ENCODE measurements around the gene SPINT3. TPM values are rescaled to one million over a fixed set of nuclear protein-coding genes. Genes with fewer than 3 reads are reported as not detected.

The SPINT3 gene
- total RNA-seq, 1 experiment from 2014 or later = not detected

DNA sequence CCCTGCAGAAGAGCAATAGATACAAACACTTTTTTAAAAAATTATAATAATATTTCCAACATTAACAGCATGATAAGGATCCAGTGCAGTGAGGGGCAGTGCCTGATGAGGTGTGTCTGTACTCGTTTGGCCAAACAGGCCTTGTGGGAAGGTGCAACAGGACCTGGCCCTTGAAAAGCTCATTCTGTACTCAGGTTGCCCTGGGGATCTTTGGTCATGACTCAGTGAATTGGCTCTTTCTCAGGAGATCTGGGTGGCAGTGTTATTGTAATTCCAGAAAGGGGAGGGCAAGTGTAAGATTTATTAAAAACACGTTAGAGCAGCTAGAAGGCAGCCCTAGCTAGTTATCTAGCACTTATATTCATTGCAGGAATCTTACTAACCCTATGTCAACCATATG is 2.9 kb upstream of the SPINT3 start:
- no peak overlapping the region for H3K4me3 Mint-ChIP-seq
- H3K27ac Mint-ChIP-seq = no peak overlapping the region
- TF ChIP-seq, protein P1, sequence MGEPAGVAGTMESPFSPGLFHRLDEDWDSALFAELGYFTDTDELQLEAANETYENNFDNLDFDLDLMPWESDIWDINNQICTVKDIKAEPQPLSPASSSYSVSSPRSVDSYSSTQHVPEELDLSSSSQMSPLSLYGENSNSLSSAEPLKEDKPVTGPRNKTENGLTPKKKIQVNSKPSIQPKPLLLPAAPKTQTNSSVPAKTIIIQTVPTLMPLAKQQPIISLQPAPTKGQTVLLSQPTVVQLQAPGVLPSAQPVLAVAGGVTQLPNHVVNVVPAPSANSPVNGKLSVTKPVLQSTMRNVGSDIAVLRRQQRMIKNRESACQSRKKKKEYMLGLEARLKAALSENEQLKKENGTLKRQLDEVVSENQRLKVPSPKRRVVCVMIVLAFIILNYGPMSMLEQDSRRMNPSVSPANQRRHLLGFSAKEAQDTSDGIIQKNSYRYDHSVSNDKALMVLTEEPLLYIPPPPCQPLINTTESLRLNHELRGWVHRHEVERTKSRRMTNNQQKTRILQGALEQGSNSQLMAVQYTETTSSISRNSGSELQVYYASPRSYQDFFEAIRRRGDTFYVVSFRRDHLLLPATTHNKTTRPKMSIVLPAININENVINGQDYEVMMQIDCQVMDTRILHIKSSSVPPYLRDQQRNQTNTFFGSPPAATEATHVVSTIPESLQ (CRISPR knock-in tag; IDR thresholded peaks at IDR 0.05) = no peak
- TF ChIP-seq, protein P2, sequence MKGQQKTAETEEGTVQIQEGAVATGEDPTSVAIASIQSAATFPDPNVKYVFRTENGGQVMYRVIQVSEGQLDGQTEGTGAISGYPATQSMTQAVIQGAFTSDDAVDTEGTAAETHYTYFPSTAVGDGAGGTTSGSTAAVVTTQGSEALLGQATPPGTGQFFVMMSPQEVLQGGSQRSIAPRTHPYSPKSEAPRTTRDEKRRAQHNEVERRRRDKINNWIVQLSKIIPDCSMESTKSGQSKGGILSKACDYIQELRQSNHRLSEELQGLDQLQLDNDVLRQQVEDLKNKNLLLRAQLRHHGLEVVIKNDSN (CRISPR knock-in tag; IDR thresholded peaks at IDR 0.05) = no peak
- TF ChIP-seq, protein P3, sequence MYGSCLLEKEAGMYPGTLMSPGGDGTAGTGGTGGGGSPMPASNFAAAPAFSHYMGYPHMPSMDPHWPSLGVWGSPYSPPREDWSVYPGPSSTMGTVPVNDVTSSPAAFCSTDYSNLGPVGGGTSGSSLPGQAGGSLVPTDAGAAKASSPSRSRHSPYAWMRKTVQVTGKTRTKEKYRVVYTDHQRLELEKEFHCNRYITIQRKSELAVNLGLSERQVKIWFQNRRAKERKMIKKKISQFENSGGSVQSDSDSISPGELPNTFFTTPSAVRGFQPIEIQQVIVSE (CRISPR knock-in tag; IDR thresholded peaks at IDR 0.05; ENCODE audit: borderline replicate concordance) = no peak
- TF ChIP-seq, protein P4, sequence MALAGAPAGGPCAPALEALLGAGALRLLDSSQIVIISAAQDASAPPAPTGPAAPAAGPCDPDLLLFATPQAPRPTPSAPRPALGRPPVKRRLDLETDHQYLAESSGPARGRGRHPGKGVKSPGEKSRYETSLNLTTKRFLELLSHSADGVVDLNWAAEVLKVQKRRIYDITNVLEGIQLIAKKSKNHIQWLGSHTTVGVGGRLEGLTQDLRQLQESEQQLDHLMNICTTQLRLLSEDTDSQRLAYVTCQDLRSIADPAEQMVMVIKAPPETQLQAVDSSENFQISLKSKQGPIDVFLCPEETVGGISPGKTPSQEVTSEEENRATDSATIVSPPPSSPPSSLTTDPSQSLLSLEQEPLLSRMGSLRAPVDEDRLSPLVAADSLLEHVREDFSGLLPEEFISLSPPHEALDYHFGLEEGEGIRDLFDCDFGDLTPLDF (CRISPR knock-in tag; IDR thresholded peaks at IDR 0.05) = no peak
- TF ChIP-seq, protein P5, sequence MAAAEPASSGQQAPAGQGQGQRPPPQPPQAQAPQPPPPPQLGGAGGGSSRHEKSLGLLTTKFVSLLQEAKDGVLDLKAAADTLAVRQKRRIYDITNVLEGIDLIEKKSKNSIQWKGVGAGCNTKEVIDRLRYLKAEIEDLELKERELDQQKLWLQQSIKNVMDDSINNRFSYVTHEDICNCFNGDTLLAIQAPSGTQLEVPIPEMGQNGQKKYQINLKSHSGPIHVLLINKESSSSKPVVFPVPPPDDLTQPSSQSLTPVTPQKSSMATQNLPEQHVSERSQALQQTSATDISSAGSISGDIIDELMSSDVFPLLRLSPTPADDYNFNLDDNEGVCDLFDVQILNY (CRISPR knock-in tag; IDR thresholded peaks at IDR 0.05) = no peak
- H3K9me3 Mint-ChIP-seq = peaks cover 8% of the 10 kb centered on the region; the same call in 1 of the 2 replicates
- DNase-seq (ENCODE audit: low spot score) = no peak
- no peaks in the 10 kb centered on the region; the same call in 1 of the 2 replicates for H3K27me3 Mint-ChIP-seq (ENCODE audit: low read depth)
- POLR2A ChIA-PET = no interaction called here
- CTCF ChIA-PET = interaction anchor here (1.4 to 1.6 kb wide), 2 partner anchors 20 to 195 kb away, joined by 4 to 6 read pairs; no protein-coding TSS in a partner anchor
- no peak for ATAC-seq
- no peaks in the 10 kb centered on the region for H3K36me3 Mint-ChIP-seq
- no peaks in the 10 kb centered on the region for H3K4me1 Mint-ChIP-seq

DNA sequence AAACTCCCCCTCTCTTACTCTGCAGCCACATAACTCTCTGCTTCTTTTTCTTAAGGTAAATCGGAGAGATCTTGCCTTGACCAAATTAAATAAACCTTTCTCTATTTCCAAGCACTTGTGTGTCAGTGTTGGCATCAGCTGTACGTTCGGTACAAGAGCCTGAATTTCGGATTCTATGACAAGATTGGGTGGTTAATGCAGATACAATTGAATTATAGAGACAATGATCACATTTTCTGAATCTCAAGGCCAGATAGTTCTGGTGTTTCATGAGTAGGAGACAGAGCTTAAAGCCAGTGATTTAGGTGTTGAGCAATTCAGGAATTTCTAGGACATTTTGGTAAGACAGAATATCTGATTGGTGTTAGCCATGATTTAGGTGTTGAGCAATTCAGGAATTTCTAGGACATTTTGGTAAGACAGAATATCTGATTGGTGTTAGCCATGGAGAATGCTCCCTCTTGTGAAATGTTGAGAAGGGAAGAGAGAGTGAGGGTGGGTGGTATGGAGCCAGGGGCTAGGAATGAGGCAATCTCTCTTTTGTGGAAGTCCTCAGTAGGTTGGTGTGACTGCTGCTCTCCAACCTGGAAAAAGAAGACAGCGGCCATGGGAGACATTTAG is 5.1 kb downstream of the SPINT3 start:
- H3K27ac Mint-ChIP-seq = no peak overlapping the region
- no peaks in the 10 kb centered on the region for H3K36me3 Mint-ChIP-seq
- POLR2A ChIA-PET = no interaction called here
- no peaks in the 10 kb centered on the region; the same call in 1 of the 2 replicates for H3K27me3 Mint-ChIP-seq (ENCODE audit: low read depth)
- H3K4me3 Mint-ChIP-seq = no peak overlapping the region
- peaks cover 3% of the 10 kb centered on the region; the same call in 1 of the 2 replicates for H3K4me1 Mint-ChIP-seq
- no peak for ATAC-seq
- DNase-seq (ENCODE audit: low spot score) = no peak
- CTCF ChIA-PET = interaction anchor here (0.9 kb wide), 1 partner anchor 261 kb away, joined by 3 read pairs; no protein-coding TSS in a partner anchor
- TF ChIP-seq, protein P6, sequence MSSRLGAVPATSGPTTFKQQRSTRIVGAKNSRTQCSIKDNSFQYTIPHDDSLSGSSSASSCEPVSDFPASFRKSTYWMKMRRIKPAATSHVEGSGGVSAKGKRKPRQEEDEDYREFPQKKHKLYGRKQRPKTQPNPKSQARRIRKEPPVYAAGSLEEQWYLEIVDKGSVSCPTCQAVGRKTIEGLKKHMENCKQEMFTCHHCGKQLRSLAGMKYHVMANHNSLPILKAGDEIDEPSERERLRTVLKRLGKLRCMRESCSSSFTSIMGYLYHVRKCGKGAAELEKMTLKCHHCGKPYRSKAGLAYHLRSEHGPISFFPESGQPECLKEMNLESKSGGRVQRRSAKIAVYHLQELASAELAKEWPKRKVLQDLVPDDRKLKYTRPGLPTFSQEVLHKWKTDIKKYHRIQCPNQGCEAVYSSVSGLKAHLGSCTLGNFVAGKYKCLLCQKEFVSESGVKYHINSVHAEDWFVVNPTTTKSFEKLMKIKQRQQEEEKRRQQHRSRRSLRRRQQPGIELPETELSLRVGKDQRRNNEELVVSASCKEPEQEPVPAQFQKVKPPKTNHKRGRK (CRISPR knock-in tag; IDR thresholded peaks at IDR 0.05; ENCODE audit: borderline replicate concordance) = no peak
- TF ChIP-seq, protein P7, sequence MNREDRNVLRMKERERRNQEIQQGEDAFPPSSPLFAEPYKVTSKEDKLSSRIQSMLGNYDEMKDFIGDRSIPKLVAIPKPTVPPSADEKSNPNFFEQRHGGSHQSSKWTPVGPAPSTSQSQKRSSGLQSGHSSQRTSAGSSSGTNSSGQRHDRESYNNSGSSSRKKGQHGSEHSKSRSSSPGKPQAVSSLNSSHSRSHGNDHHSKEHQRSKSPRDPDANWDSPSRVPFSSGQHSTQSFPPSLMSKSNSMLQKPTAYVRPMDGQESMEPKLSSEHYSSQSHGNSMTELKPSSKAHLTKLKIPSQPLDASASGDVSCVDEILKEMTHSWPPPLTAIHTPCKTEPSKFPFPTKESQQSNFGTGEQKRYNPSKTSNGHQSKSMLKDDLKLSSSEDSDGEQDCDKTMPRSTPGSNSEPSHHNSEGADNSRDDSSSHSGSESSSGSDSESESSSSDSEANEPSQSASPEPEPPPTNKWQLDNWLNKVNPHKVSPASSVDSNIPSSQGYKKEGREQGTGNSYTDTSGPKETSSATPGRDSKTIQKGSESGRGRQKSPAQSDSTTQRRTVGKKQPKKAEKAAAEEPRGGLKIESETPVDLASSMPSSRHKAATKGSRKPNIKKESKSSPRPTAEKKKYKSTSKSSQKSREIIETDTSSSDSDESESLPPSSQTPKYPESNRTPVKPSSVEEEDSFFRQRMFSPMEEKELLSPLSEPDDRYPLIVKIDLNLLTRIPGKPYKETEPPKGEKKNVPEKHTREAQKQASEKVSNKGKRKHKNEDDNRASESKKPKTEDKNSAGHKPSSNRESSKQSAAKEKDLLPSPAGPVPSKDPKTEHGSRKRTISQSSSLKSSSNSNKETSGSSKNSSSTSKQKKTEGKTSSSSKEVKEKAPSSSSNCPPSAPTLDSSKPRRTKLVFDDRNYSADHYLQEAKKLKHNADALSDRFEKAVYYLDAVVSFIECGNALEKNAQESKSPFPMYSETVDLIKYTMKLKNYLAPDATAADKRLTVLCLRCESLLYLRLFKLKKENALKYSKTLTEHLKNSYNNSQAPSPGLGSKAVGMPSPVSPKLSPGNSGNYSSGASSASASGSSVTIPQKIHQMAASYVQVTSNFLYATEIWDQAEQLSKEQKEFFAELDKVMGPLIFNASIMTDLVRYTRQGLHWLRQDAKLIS (CRISPR knock-in tag; IDR thresholded peaks at IDR 0.05; ENCODE audit: borderline replicate concordance) = no peak
- TF ChIP-seq GRHL2 (CRISPR knock-in tag; IDR thresholded peaks at IDR 0.05; ENCODE audit: insufficient replicate concordance, severe bottlenecking) (no peak), ZNF232 (CRISPR knock-in tag; IDR thresholded peaks at IDR 0.05) (no peak), CREB1 (CRISPR knock-in tag; IDR thresholded peaks at IDR 0.05) (no peak)
- TF ChIP-seq, protein P8, sequence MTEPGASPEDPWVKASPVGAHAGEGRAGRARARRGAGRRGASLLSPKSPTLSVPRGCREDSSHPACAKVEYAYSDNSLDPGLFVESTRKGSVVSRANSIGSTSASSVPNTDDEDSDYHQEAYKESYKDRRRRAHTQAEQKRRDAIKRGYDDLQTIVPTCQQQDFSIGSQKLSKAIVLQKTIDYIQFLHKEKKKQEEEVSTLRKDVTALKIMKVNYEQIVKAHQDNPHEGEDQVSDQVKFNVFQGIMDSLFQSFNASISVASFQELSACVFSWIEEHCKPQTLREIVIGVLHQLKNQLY (CRISPR knock-in tag; IDR thresholded peaks at IDR 0.05) = no peak
- peaks cover 3% of the 10 kb centered on the region for H3K9me3 Mint-ChIP-seq

All from WTC11 (cell line).